Calu3 (cell line): Measurements from ENCODE around the gene IL6ST. TPM values are rescaled to one million over a fixed set of nuclear protein-coding genes. Genes with fewer than 3 reads are reported as not detected.

ENCODE experiments used
- BruUV-seq: library from RNA; stranded (reverse); fragments of 400-500 nt; replicated peaks from 2 replicates; lab custom pipeline; 2021; lab: Mats Ljungman, UMichigan
- CTCF ChIA-PET: fragments of 300-600 bp; sonication (Branson Sonifier 250); formaldehyde crosslinking; loops from one replicate; lab custom pipeline; 2022; ENCODE audit warnings: antibody characterized with exemption; lab: Charles Lee
- DNase-seq: peaks from one replicate; pipeline ENCODE4 v3.0.0; 2022
- H3K27ac Mint-ChIP-seq: one replicate; pipeline ENCODE4 v1.8.0; 2022; ENCODE audit warnings: mixed read lengths; ENCODE audit not compliant: unreplicated experiment
- H3K27me3 Mint-ChIP-seq: one replicate; pipeline ENCODE4 v1.8.0; 2022; ENCODE audit warnings: mixed read lengths; ENCODE audit not compliant: unreplicated experiment
- H3K36me3 Mint-ChIP-seq: one replicate; pipeline ENCODE4 v1.8.0; 2022; ENCODE audit warnings: mild to moderate bottlenecking, moderate library complexity, mixed read lengths; ENCODE audit not compliant: insufficient read depth, unreplicated experiment
- H3K4me1 Mint-ChIP-seq: one replicate; pipeline ENCODE4 v1.8.0; 2022; ENCODE audit warnings: mild to moderate bottlenecking, low read depth, mixed read lengths; ENCODE audit not compliant: unreplicated experiment
- H3K4me3 Mint-ChIP-seq: one replicate; pipeline ENCODE4 v1.8.0; 2022; ENCODE audit warnings: mild to moderate bottlenecking, low read depth, moderate library complexity, mixed read lengths; ENCODE audit not compliant: unreplicated experiment
- H3K9me3 Mint-ChIP-seq: one replicate; pipeline ENCODE4 v1.8.0; 2022; ENCODE audit warnings: low read depth, mixed read lengths; ENCODE audit not compliant: unreplicated experiment
- CTCF ChIP-seq: fragments of 200-600 bp; IDR thresholded peaks from one replicate; pipeline ENCODE4 v1.8.0; 2022; ENCODE audit warnings: antibody characterized with exemption; ENCODE audit not compliant: unreplicated experiment
- intact Hi-C: fragments of 100-400 bp; cut with micrococcal nuclease; formaldehyde crosslinking; loops from one replicate; pipeline ENCODE4 v1.10.0; 2022; ENCODE audit not compliant: unreplicated experiment
- total RNA-seq: library from RNA; stranded (reverse); gene quantifications from 2 replicates; pipeline ENCODE4 v1.2.3, GENCODE V29; 2022

IL6ST gene
- total RNA-seq, 1 experiment from 2014 or later, result 100 TPM

DNA sequence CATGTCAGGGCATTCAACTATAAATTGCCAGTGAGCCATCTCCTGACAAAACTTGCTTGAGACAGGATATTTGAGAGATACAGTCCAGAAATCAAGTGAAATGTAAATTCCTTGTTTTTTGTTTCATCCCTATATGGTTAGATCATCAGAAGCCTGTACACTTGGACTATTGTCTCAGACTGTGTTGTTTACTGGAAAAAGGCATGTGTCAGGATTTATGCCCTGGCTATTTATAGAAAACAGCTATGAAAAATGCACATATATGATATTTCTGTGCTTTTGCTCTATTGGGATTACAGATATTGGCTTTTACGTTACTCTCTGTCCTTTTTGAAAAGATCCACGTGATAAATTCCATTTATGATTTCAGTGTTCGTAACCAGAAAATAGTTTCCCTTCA is 99.4 kb downstream of the IL6ST start:
- no peak overlapping the region for H3K4me3 Mint-ChIP-seq
- no TSS peak for BruUV-seq
- TF ChIP-seq CTCF, result no peak
- H3K9me3 Mint-ChIP-seq, result no peaks in the 10 kb centered on the region
- H3K27ac Mint-ChIP-seq, result no peak overlapping the region
- DNase-seq, result no peak
- intact Hi-C loops, result no loop called here
- no peaks in the 10 kb centered on the region for H3K4me1 Mint-ChIP-seq
- CTCF ChIA-PET, result no interaction called here
- H3K27me3 Mint-ChIP-seq, result no peaks in the 10 kb centered on the region
- no peaks in the 10 kb centered on the region for H3K36me3 Mint-ChIP-seq

GRCh38 chr5:55894135-55894534 is 100.6 kb downstream of the IL6ST start:
- no peak overlapping the region for H3K4me3 Mint-ChIP-seq
- H3K27ac Mint-ChIP-seq, result no peak overlapping the region
- TF ChIP-seq CTCF, result no peak
- H3K9me3 Mint-ChIP-seq, result no peaks in the 10 kb centered on the region
- no peaks in the 10 kb centered on the region for H3K4me1 Mint-ChIP-seq
- BruUV-seq, result no TSS peak
- no peaks in the 10 kb centered on the region for H3K36me3 Mint-ChIP-seq
- intact Hi-C loops, result no loop called here
- H3K27me3 Mint-ChIP-seq, result no peaks in the 10 kb centered on the region
- DNase-seq, result no peak
- CTCF ChIA-PET, result no interaction called here

DNA sequence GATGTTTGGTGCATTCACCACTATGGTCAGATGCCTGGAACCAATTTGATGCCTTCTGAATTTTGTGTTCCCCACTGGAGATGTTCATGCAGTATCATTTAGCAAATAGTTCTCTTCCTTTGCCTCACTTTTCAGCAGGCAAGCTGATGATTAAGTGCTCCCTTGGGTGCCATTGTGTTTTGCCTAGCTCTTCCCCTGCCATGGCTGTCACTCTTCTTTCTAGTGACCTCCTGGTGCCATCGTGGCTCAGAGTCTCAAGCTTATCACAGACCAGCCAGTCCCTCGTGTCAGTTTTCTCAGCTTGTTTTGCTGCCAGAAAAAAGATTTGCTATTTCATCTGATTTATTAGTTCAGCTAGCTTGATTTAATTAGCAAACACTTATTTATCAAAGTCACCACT is 102.3 kb downstream of the IL6ST start:
- DNase-seq, result no peak
- no peaks in the 10 kb centered on the region for H3K9me3 Mint-ChIP-seq
- CTCF ChIA-PET, result interaction anchor here (0.6 kb wide), 1 partner anchor 479 kb away, joined by 3 read pairs; no protein-coding TSS in a partner anchor
- intact Hi-C loops, result no loop called here
- H3K36me3 Mint-ChIP-seq, result no peaks in the 10 kb centered on the region
- H3K4me3 Mint-ChIP-seq, result no peak overlapping the region
- H3K27ac Mint-ChIP-seq, result no peak overlapping the region
- no peaks in the 10 kb centered on the region for H3K27me3 Mint-ChIP-seq
- no TSS peak for BruUV-seq
- TF ChIP-seq CTCF, result no peak
- H3K4me1 Mint-ChIP-seq, result peaks cover 9% of the 10 kb centered on the region

DNA sequence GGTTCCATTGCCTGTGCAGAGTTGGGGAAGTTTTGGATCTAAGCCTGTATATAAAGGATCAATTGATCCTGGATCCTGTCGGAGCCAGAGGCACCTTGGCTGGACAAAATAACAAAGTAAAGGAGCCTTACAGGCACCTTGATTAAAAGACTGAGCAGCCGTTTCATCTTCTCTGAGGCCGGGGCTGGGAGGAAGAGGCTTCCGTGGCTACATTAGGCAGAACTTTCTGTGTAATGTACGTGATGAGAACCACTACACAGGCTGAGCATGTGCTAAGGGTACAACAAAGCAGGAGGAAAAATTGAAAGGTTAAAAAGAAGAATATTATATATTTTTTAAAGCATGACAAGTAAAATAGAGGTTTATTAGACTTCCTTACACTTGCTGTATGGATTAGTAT is 106.6 kb downstream of the IL6ST start:
- Mint-ChIP-seq H3K36me3 (no peaks in the 10 kb centered on the region), H3K4me1 (peaks cover 34% of the 10 kb centered on the region), H3K27ac (no peak overlapping the region), H3K9me3 (no peaks in the 10 kb centered on the region), H3K4me3 (no peak overlapping the region), H3K27me3 (no peaks in the 10 kb centered on the region)
- intact Hi-C loops, result no loop called here
- CTCF ChIA-PET, result interaction anchor here (0.7 kb wide), 1 partner anchor 33 kb away, joined by 3 read pairs; no protein-coding TSS in a partner anchor
- TF ChIP-seq CTCF, result no peak
- no TSS peak for BruUV-seq
- no peak for DNase-seq
